GM19463 (cell line): ENCODE results near the gene COPS7B.
A peak's percentile ranks its signal among the peaks of the same experiment; 100 is the strongest.

ENCODE experiments used
- ATAC-seq: cut with Tn5 transposase; IDR thresholded peaks from one replicate; pipeline ENCODE4 v1.9.1; 2021; ENCODE audit warnings: mild to moderate bottlenecking, moderate library complexity; ENCODE audit not compliant: unreplicated experiment

Gene COPS7B

GRCh38 chr2:231785413-231785812 is 832 bp upstream of the COPS7B start:
- no peak for ATAC-seq

GRCh38 chr2:231785822-231786176 is 446 bp upstream of the COPS7B start:
- ATAC-seq = peak; percentile 0

GRCh38 chr2:231786917-231787292 is 660 bp downstream of the COPS7B start:
- ATAC-seq = no peak

- ATAC-seq = no peak
These were observed 4.9 kb downstream of the COPS7B start for GRCh38 chr2:231791107-231791506.

GRCh38 chr2:231794383-231794782 is 8.1 kb downstream of the COPS7B start:
- ATAC-seq = no peak

- no peak for ATAC-seq
These were observed 9.5 kb downstream of the COPS7B start for GRCh38 chr2:231795525-231796327.

- ATAC-seq = no peak
These were observed 14.3 kb downstream of the COPS7B start for GRCh38 chr2:231800493-231801091.

- no peak for ATAC-seq
These were observed 17.4 kb downstream of the COPS7B start for GRCh38 chr2:231803501-231804138.

GRCh38 chr2:231807020-231807419 is 20.8 kb downstream of the COPS7B start:
- ATAC-seq = no peak

- ATAC-seq = no peak
These were observed 24.7 kb downstream of the COPS7B start for GRCh38 chr2:231810905-231811304.

GRCh38 chr2:231816327-231817026 is 30.2 kb downstream of the COPS7B start:
- no peak for ATAC-seq

GRCh38 chr2:231819447-231820042 is 33.3 kb downstream of the COPS7B start:
- no peak for ATAC-seq

- ATAC-seq = no peak
These were observed 34.6 kb downstream of the COPS7B start for GRCh38 chr2:231820786-231821303.

GRCh38 chr2:231821908-231822307 is 35.7 kb downstream of the COPS7B start:
- ATAC-seq = no peak

- ATAC-seq = no peak
These were observed 66.9 kb downstream of the COPS7B start for GRCh38 chr2:231853105-231853504.

- ATAC-seq = no peak
These were observed 68.4 kb downstream of the COPS7B start for GRCh38 chr2:231854616-231855125.

GRCh38 chr2:231856959-231857358 is 70.7 kb downstream of the COPS7B start:
- no peak for ATAC-seq
